22Rv1 (cell line): Measurements from ENCODE around the gene CHMP1A.

ENCODE experiments used
- H3K27ac ChIP-seq: fragments of 450-650 bp; 2 replicates; pipeline ENCODE4 v1.5.1; 2017
- CTCF ChIP-seq: fragments of 450-650 bp; IDR thresholded peaks from 2 replicates; pipeline ENCODE4 v1.5.1; 2017; ENCODE audit warnings: mild to moderate bottlenecking
- ZFX ChIP-seq: fragments of 450-650 bp; IDR thresholded peaks from 2 replicates; pipeline ENCODE4 v1.6.1; 2017; ENCODE audit warnings: antibody characterized with exemption, borderline replicate concordance

CHMP1A gene

DNA sequence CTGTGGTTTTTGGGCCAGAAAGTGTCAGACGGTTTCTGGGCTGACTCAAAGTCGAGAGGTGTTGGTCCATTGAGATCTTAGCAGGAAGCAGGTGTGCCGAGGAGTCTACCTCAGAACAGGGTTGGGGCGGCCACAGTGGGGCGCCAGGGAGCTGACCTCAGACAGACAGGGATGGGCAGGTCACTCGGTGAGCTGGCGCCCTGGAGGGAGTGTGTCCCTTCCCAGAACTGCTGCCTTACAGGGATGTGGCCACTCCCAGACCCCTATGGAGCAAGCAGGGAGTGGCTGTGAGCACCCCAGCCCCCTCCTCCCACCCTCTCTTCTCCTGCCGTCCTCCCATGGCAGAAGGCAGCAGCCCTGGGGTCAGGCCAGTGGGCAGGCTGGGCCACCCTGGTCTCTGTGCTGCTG is 58.1 kb downstream of the CHMP1A start:
- no peak overlapping the region for H3K27ac ChIP-seq
- TF ChIP-seq CTCF (peak; percentile 62), ZFX (no peak)

DNA sequence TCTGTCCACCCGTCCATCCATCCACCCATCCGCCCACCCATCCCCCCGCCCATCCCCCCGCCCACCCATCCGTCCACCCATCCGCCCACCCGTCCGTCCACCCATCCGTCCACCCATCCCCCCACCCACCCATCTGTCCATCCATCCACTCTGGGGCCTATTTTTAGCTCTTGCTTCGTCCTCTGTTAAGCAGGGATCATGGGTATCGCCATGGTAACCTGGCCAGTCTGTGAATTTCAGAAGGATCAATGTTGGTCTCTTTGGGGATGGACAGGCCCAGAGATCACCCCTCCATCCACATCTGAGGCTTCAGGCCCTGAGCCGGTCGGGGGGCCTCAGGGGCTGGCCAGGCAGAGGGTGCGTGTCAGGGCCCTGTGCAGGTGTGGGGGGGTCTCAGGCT is 59.3 kb downstream of the CHMP1A start:
- TF ChIP-seq CTCF (no peak), ZFX (no peak)
- H3K27ac ChIP-seq = no peak overlapping the region

DNA sequence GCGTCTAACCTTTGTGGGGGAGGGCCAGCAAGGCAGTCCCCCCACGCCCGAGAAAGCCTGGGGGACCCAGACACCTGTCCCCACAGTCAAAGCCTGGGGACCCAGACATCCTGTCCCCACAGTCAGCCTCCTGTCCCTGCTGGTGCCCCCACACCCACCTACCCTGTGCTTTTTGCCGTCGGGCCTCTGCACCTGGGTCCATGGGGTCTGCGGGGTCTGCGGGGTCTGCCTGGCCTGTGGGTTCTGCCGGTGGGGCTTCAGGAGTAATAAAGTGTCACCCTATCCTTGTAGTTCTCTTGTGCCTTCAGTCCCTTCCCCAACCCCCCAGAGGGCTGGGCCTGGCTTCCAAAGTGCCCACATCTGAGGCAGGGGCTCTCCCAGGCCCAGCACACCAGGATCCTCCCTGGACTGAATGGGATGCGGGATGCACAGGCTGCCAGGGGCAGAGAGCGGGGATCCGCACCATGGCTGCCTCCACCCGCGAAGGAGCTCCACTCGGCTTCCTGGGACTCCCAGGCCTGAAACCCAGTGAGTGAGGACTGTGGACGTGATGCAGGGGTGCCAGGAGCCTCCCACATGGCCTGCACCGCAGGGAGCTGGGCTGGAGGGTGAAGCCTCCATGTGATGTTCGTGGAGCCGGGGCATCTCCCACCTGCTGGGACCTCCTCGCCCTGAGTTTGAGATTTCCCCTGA is 60.4 kb downstream of the CHMP1A start:
- TF ChIP-seq ZFX = no peak
- no peak overlapping the region for H3K27ac ChIP-seq

GRCh38 chr16:89596061-89596689 is 61.3 kb downstream of the CHMP1A start:
- no peak overlapping the region for H3K27ac ChIP-seq
- TF ChIP-seq ZFX (no peak), CTCF (no peak)

DNA sequence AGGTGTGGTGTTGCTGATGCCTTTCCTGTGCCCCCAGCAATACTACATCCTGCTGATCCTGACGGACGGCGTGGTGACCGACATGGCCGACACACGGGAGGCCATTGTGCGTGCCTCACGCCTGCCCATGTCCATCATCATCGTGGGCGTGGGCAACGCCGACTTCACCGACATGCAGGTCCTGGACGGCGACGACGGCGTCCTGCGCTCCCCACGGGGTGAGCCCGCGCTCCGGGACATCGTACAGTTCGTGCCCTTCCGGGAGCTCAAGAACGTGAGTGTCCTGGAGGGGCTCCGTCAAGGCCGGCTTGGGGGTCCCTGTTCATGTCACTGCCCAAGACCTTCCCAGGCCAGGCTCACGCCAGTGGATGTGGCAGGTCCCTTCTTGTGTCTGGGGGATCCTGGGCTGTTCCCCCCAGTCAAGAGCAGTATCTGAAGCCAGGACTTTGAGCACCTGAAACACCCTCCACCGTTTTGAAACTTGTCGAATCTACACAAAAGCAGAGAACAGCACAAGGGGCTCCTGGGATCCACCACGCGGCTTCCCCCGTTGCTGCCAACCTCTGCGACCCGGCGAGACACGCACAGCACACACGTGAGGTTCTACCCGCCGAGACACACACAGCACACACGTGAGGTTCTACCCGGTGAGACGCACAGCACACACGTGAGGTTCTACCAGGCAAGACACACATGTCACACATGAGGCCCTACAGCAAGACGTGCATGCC is 62.0 kb downstream of the CHMP1A start:
- TF ChIP-seq ZFX = no peak
- no peak for TF ChIP-seq CTCF
- no peak overlapping the region for H3K27ac ChIP-seq
